K562 (cell line): ENCODE data around the gene NDUFB10. TPM values are rescaled to one million over a fixed set of nuclear protein-coding genes. Genes with fewer than 3 reads are reported as not detected.

Source experiments
- BACH1 ChIP-seq: fragments of 200-800 bp; sonication (Bioruptor generic); IDR thresholded peaks from 2 replicates; pipeline ENCODE4 v1.6.1; 2016; ENCODE audit warnings: missing genetic modification characterization, missing compliant biosample characterization
- BDP1 ChIP-seq: IDR thresholded peaks from 3 replicates; pipeline ENCODE4 v1.6.1; 2011; ENCODE audit not compliant: insufficient read length, insufficient read depth
- BRCA1 ChIP-seq, 2 experiments: fragments of 450-650 bp in 1 of 2; sonication (generic) in 1 of 2; formaldehyde crosslinking in 1 of 2; IDR thresholded peaks; 2 replicates each; pipeline versions ENCODE4 v1.5.0 to v1.6.1; 2017 to 2020; ENCODE audit warnings: mild to moderate bottlenecking in 1 of 2, missing genetic modification reagents in 1 of 2
- CC2D1A ChIP-seq: fragments of 450-650 bp; IDR thresholded peaks from 2 replicates; pipeline ENCODE4 v1.6.1; 2017; ENCODE audit warnings: mild to moderate bottlenecking
- CEBPZ ChIP-seq: fragments of 150-350 bp; IDR thresholded peaks from 2 replicates; pipeline ENCODE4 v1.6.1; 2014; ENCODE audit warnings: low read depth, mild to moderate bottlenecking, low read length, borderline replicate concordance
- CSDE1 ChIP-seq, 2 experiments: fragments of 450-650 bp; IDR thresholded peaks; 2 replicates each; pipeline ENCODE4 v1.6.1; 2016; ENCODE audit warnings: mild to moderate bottlenecking in 1 of 2
- ELF4 ChIP-seq: fragments of 450-650 bp; formaldehyde crosslinking; IDR thresholded peaks from 2 replicates; pipeline ENCODE4 v1.4.0; 2022; ENCODE audit warnings: missing genetic modification characterization
- KDM1A ChIP-seq, 2 experiments: fragments of 450-650 bp; IDR thresholded peaks; 2 replicates each; pipeline ENCODE4 v1.6.1; 2016; ENCODE audit warnings: mild to moderate bottlenecking in 2 of 2
- KDM2B ChIP-seq: fragments of 250-450 bp; sonication (Bioruptor Pico); IDR thresholded peaks from 2 replicates; pipeline ENCODE4 v1.8.0; 2021; ENCODE audit warnings: mild to moderate bottlenecking, moderate library complexity
- MEIS2 ChIP-seq: fragments of 450-650 bp; IDR thresholded peaks from 2 replicates; pipeline ENCODE4 v1.6.1; 2014; ENCODE audit warnings: mild to moderate bottlenecking; ENCODE audit not compliant: partially characterized antibody
- NFYB ChIP-seq: IDR thresholded peaks from 2 replicates; pipeline ENCODE4 v1.6.1; 2011; ENCODE audit warnings: mild to moderate bottlenecking, moderate library complexity; ENCODE audit not compliant: insufficient read length; ENCODE audit errors: extremely low read depth
- NR3C1 ChIP-seq: sonication (generic); formaldehyde crosslinking; IDR thresholded peaks from 2 replicates; pipeline ENCODE4 v1.8.1; 2022; ENCODE audit warnings: missing genetic modification reagents
- PRDM10 ChIP-seq: fragments of 450-650 bp; IDR thresholded peaks from 2 replicates; pipeline ENCODE4 v1.6.1; 2018; ENCODE audit not compliant: partially characterized antibody
- RAD21 ChIP-seq, 2 experiments: fragments of 250-450 bp in 1 of 2; fragments of 450-650 bp in 1 of 2; sonication (Bioruptor Pico) in 1 of 2; formaldehyde crosslinking in 1 of 2; IDR thresholded peaks in 1 of 2; conservative IDR thresholded peaks in 1 of 2; 2 replicates each; pipeline versions ENCODE4 v1.4.0 to v1.8.0; 2020 to 2022; ENCODE audit warnings: mild to moderate bottlenecking in 2 of 2, moderate library complexity in 1 of 2
- RBM39 ChIP-seq: fragments of 200-400 bp; formaldehyde crosslinking; optimal IDR thresholded peaks from 2 replicates; pipeline ENCODE3; 2018; ENCODE audit warnings: low read depth, low read length
- RFX5 ChIP-seq: IDR thresholded peaks from 2 replicates; pipeline ENCODE4 v1.6.1; 2011; ENCODE audit warnings: low read depth, mild to moderate bottlenecking, improper control_type of control experiment, low read length
- TCFL5 ChIP-seq: fragments of 250-450 bp; sonication (Bioruptor Pico); conservative IDR thresholded peaks from 2 replicates; pipeline ENCODE4 v1.6.1; 2021; ENCODE audit warnings: mild to moderate bottlenecking, moderate library complexity, matching md5 sums
- TRIM24 ChIP-seq, 2 experiments: fragments of 450-650 bp; IDR thresholded peaks; 2 replicates each; pipeline ENCODE4 v1.6.1; 2016
- XRCC4 ChIP-seq: IDR thresholded peaks from one replicate; pipeline ENCODE4 v1.6.1; 2011; ENCODE audit not compliant: insufficient read depth, insufficient read length; ENCODE audit errors: extremely low read depth
- ZNF174 ChIP-seq: fragments of 250-450 bp; sonication (Bioruptor Pico); IDR thresholded peaks from 2 replicates; pipeline ENCODE4 v1.4.0; 2020; ENCODE audit warnings: mild to moderate bottlenecking
- ZNF57 ChIP-seq: fragments of 450-650 bp; formaldehyde crosslinking; IDR thresholded peaks from 2 replicates; pipeline ENCODE4 v1.4.0; 2020; ENCODE audit warnings: mild to moderate bottlenecking, moderate library complexity
- ZNF583 ChIP-seq: fragments of 250-450 bp; sonication (Bioruptor Pico); IDR thresholded peaks from 2 replicates; pipeline ENCODE4 v1.4.0; 2020
- ZNF76 ChIP-seq: fragments of 250-450 bp; sonication (Bioruptor Pico); IDR thresholded peaks from 2 replicates; pipeline ENCODE4 v1.4.0; 2020; ENCODE audit warnings: mild to moderate bottlenecking, moderate library complexity, borderline replicate concordance
- polyA plus RNA-seq, 8 experiments: library from polyadenylated mRNA; depleted of rRNA in 4 of 8; stranded (reverse) in 5 of 8; unstranded in 3 of 8; fragments of >200 nt; fragmentation: Nextera tagmentation in 2 of 8; fragmentation: Illumina TruSeq in 1 of 8; extraction: Ambion mirVana in 2 of 8; extraction: Trizol in 1 of 8; gene quantifications; 2 replicates each; pipeline versions ENCODE4 v1.2.1 to v1.2.3, GENCODE V29; 2011 to 2014; ENCODE audit warnings: inconsistent platforms in 1 of 8, missing spikeins in 1 of 8
- total RNA-seq, 7 experiments: library from RNA; depleted of rRNA in 6 of 7; stranded (reverse); fragments of >200 nt in 6 of 7; fragmentation: Illumina TruSeq in 2 of 7; extraction: Trizol in 2 of 7; gene quantifications; 2 replicates each; pipeline versions ENCODE4 v1.2.1 to v1.2.3, GENCODE V29; 2011 to 2021; ENCODE audit warnings: low replicate concordance in 1 of 7

The NDUFB10 gene
- total and polyA plus RNA-seq, 9 of the 15 experiments (the other 6 are each of a cell fraction or from before 2014, with no cell fraction given) = 69.3 to 527 (median 161) TPM

- no peak for TF ChIP-seq RAD21 (CRISPR knock-in tag; conservative IDR thresholded peaks at IDR 0.05 in 1 of 2, IDR thresholded peaks at IDR 0.05 in 1 of 2)
- no peak for TF ChIP-seq KDM2B (CRISPR knock-in tag)
- TF ChIP-seq BACH1 = no peak
- no peak for TF ChIP-seq CEBPZ
- no peak for TF ChIP-seq BRCA1 (IDR thresholded peaks at IDR 0.05)
- no peak for TF ChIP-seq BRCA1 (CRISPR knock-in tag; IDR thresholded peaks at IDR 0.05)
- TF ChIP-seq BDP1 = no peak
- no peak for TF ChIP-seq TCFL5 (CRISPR knock-in tag)
- no peak for TF ChIP-seq KDM1A (IDR thresholded peaks at IDR 0.05)
- peak in 1 of 2 experiments; percentile 68; a peak in 1 of 4 replicates for TF ChIP-seq CSDE1 (IDR thresholded peaks at IDR 0.05)
- no peak for TF ChIP-seq TRIM24 (IDR thresholded peaks at IDR 0.05)
- no peak for TF ChIP-seq ELF4
- no peak for TF ChIP-seq RFX5
- TF ChIP-seq MEIS2 = no peak
- peak; percentile 68 for TF ChIP-seq RBM39
- TF ChIP-seq ZNF583 = no peak; the same call in 1 of the 2 replicates
- TF ChIP-seq ZNF76 (CRISPR knock-in tag) = no peak
- TF ChIP-seq XRCC4 = no peak
- TF ChIP-seq NFYB = no peak
- no peak for TF ChIP-seq ZNF57
- no peak for TF ChIP-seq ZNF174 (CRISPR knock-in tag)
- peak; percentile 69; the same call in 1 of the 2 replicates for TF ChIP-seq NR3C1 (CRISPR knock-in tag)
- TF ChIP-seq PRDM10 = no peak
- no peak for TF ChIP-seq CC2D1A
Measured at GRCh38 chr16:2009791-2010510, 50.6 kb downstream of the NDUFB10 start, which contains the start of gene ZNF598 (continued).
